Eye (tissue), 1 donor: ENCODE measurements around the gene COPB1.

Experiments
- DNase-seq: peaks from one replicate; pipeline ENCODE4 v3.0.0-alpha.2; 2015

Gene COPB1

GRCh38 chr11:14423633-14424032 lies 76.0 kb downstream of the COPB1 start:
- no peak for DNase-seq

GRCh38 chr11:14422814-14423182 lies 76.8 kb downstream of the COPB1 start:
- DNase-seq: no peak

GRCh38 chr11:14422052-14422813 lies 77.4 kb downstream of the COPB1 start:
- peak; percentile 96 for DNase-seq

- DNase-seq: no peak
Measured at GRCh38 chr11:14420223-14420622, 79.4 kb downstream of the COPB1 start.

- no peak for DNase-seq
Measured at GRCh38 chr11:14418801-14419417, 80.7 kb downstream of the COPB1 start.

GRCh38 chr11:14417617-14418374 lies 81.8 kb downstream of the COPB1 start:
- no peak for DNase-seq

- DNase-seq: no peak
Measured at GRCh38 chr11:14417186-14417585, 82.4 kb downstream of the COPB1 start.

- DNase-seq: no peak
Measured at GRCh38 chr11:14414470-14415461, 84.8 kb downstream of the COPB1 start.

GRCh38 chr11:14413307-14414069 lies 86.1 kb downstream of the COPB1 start:
- peak; percentile 35 for DNase-seq

- DNase-seq: peak; percentile 15
Measured at GRCh38 chr11:14411818-14412217, 87.8 kb downstream of the COPB1 start.

- DNase-seq: no peak
Measured at GRCh38 chr11:14409891-14410290, 89.7 kb downstream of the COPB1 start.

GRCh38 chr11:14408612-14409011 lies 91.0 kb downstream of the COPB1 start:
- no peak for DNase-seq
